Uterus (tissue), 2 donors: Measurements from ENCODE around the gene GCNT2.

ENCODE experiments used
- CTCF ChIP-seq, 4 experiments: fragments of 200-600 bp in 2 of 4; fragments of 450-650 bp in 2 of 4; sonication (generic) in 2 of 4; IDR thresholded peaks; one replicate each; pipeline ENCODE4 v1.5.1; 2016 to 2019; ENCODE audit warnings: antibody characterized with exemption in 4 of 4, mild to moderate bottlenecking in 2 of 4, moderate library complexity in 1 of 4
- POLR2A ChIP-seq, 2 donors: fragments of 450-650 bp; IDR thresholded peaks; one replicate each; pipeline ENCODE4 v1.6.1; 2016; ENCODE audit warnings: antibody characterized with exemption in 2 of 2, mild to moderate bottlenecking in 1 of 2, moderate library complexity in 1 of 2

GRCh38 chr6:10532392-10532791 is 11.2 kb downstream of the GCNT2 start:
- TF ChIP-seq CTCF (IDR thresholded peaks at IDR 0.05) (no peak), POLR2A (IDR thresholded peaks at IDR 0.05) (no peak)
